Fibroblast of skin of right biceps (primary cell): ENCODE results near the gene SENP8.
"Not testable (repeated sequence)": the region's sequence is repeated elsewhere in the genome, so short reads cannot be mapped to it uniquely, and the experiment has no call there.

Experiments used
- DNase-seq: peaks from one replicate; pipeline ENCODE4 v3.0.0-alpha.2; 2013

SENP8 gene

GRCh38 chr15:72118017-72118978 lies at the start of gene SENP8, which contains the start of gene MYO9A:
TSS of gene SENP8 (plus strand) at chr15:72118403. CDS start at chr15:72139624, 21,221 bp downstream.
TSS of gene MYO9A (minus strand) at chr15:72118150. CDS start at chr15:72046563, 71,587 bp downstream.
- DNase-seq = peak; percentile 98

DNA sequence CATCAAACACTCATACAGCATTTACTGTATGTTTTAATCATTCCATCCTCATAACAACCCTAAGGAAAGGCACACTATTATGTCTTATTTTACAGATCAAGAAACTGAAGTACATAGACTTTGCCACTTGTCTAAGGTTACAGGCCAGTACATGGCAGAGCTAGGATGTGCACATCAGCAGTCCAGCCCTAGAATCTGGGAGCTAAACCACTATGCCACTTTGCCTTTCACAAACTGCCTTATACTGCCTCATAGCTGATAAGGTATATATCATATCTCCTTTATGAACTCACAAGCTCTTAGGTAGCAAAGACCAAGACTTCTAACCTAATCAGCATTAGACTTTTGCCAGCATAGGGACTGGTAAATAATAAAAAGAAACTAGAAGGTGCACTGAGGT lies 49.3 kb upstream of the SENP8 start:
- no peak for DNase-seq

DNA sequence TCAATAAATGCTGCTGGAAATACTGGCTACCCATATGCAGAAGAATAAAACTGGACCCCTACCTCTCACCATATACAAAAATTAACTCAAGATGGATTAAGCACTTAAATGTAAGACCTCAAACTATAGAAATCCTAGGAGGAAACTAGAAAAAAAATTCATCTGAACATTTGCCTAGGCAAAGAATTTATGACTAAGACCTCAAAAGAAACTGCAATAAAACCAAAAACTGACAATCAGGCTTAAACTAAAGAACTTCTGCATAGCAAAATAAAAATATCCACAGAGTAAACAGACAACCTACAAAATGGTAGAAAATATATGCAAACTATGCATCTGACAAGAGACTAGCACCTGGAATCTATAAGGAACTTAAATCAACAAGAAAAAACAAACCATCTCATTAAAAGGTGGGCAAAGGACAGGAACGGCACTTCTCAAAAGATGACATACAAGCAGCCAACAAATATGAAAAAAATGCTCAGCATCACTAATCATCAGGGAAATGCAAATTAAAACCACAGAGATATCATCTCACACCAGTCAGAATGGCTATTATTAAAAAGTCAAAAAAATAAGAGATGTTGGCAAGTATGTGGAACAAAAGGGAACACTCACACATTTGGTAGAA lies 47.3 kb upstream of the SENP8 start:
- peak; percentile 11 for DNase-seq

DNA sequence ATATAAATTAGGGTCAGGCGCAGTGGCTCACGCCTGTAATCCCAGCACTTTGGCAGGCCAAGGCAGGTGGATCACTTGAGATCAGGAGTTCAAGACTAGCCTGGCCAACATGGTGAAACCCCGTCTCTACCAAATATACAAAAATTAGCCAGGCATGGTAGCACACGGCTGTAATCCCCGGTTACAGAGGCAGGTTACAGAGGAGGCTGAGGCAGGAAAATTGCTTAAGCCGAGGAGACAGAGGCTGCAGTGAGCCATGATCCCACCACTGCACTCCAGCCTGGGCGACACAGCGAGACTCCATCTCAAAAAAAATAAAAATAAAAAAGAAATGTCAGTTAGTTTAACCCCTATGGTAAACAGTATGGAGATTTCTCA lies 46.8 kb upstream of the SENP8 start:
- not testable (repeated sequence) for DNase-seq

- no peak for DNase-seq
Observed at GRCh38 chr15:72074335-72075060, 43.7 kb upstream of the SENP8 start.

- no peak for DNase-seq
Observed at GRCh38 chr15:72077950-72078349, 40.3 kb upstream of the SENP8 start.

GRCh38 chr15:72078887-72079286 lies 39.3 kb upstream of the SENP8 start:
- no peak for DNase-seq

DNA sequence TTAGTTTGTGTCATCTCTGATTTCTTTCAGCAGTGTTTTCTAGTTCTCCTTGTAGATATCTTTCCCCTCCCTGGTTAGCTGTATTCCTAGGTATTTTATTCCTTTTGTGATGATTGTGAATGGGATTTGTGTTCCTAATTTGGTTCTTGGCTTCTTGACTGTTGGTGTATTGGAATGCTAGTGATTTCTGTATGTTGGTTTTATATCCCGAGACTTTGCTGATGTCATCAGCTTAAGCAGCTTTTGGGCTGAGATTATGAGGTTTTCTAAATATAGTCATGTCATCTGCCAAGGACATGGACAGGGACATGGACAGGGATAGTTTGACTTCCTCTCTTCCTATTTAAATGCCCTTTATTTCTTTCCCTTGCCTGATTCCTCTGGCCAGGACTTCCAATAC lies 36.0 kb upstream of the SENP8 start:
- peak; percentile 29 for DNase-seq

GRCh38 chr15:72086010-72086697 lies 32.0 kb upstream of the SENP8 start:
- no peak for DNase-seq

GRCh38 chr15:72086920-72087648 lies 31.1 kb upstream of the SENP8 start:
- no peak for DNase-seq

- no peak for DNase-seq
Observed at GRCh38 chr15:72092006-72092405, 26.2 kb upstream of the SENP8 start.

DNA sequence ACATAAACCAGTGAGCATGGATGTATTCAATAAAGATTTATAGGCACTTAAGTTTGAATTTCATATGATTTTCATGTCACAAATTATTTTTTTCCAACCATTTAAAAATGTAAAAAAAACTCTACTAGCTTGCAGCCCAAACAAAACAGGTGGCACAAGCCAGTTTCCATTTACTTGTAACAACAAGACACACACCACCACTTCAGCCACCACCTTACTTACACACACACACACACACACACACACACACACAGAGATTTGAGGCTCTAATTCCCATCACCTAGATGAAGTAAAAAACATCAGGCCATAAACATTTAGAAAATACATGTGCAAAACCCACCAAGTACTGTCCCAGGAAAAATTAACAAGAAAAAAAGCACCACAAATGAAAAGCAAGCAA lies 25.5 kb upstream of the SENP8 start:
- no peak for DNase-seq

DNA sequence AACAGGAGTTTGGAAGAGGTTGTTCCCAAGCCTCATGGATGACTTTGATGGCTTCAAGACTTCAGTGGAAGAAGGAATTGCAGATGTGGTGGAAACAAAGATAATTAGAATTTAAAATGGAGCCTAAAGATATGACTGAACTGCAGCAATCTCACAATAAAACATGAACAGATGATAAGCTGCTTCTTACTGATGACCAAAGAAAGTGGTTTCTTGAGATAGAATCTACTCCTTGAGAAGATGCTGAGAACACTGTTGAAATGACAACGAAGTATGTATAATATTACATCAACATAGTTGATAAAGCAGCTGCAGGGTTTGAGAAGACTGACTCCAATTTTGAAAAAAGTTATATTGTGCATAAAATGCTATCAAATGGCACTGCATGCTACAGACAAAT lies 21.4 kb upstream of the SENP8 start:
- DNase-seq = no peak

DNA sequence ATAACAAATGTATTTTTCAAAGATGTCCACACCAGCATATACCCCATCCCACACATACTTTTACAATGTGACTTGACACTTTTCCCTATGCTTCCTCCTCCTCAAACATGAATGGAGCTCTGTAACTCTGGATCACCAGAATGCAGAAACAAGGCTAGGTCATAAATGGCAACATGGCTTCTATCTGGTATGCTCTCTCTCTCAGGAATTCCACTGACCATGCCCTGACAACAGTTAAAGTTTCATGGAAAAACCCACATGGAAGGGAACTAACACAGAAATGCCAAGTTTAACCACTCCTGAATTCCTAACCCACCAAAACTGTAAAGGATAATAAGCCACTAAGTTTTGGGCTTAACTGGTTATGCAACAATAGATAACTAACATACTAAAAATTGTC lies 20.2 kb upstream of the SENP8 start:
- no peak for DNase-seq

DNA sequence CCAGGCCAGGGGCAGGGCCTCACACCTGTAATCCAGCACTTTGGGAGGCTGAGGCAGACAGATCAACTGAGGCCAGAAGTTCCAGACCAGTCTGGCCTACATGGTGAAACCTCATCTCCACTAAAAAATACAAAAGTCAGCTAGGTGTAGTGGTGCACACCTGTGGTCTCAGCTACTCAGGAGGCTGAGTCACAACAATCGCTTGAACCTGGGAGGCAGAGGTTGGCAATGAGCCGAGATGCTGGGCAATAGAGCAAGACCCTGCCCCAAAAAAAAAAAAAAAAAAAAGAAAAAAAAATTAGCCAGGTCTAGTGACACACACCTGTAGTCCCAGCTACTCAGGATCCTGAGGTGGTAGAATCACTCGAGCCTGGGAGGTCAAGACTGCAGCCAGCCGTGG lies 19.0 kb upstream of the SENP8 start:
- DNase-seq = no peak

- DNase-seq = not testable (repeated sequence)
Observed at GRCh38 chr15:72100551-72100950, 17.7 kb upstream of the SENP8 start.

DNA sequence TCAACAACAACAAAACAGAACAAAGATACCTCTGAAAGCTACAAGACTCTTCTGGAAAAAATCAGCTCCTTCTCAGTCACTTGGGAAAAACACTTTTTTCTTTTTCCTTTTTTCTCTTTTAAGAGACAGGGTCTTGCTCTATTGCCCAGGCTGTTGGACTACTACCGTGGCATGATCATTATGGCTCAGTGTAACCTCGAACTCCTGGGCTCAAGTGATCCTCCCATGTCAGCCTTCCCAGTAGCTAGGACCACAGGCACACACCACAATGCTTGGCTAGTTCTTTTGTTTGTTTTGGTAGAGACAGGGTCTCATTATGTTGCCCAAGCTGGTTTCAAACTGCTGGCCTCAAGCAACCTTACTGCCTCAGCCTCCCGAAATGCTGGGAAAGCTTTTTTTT lies 13.1 kb upstream of the SENP8 start:
- no peak for DNase-seq

DNA sequence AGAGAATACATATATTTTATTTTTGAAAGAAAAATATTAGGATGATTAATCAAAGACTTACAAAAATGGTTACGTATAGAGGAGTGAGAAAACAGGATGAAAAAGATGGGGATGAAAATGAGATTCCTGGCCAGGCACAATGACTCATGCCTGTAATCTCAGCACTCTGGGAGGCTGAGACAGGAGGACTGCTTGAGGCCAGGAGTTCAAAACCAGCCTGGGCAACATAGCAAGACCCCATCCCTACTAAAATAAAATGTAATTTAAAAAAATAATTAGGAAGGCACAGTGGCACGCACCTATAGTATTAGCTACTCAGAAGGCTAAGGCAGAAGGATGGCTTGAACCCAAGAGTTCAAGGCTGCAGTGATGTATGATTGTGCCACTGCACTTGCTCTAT lies 12.1 kb upstream of the SENP8 start:
- DNase-seq = no peak

GRCh38 chr15:72110355-72110754 lies 7.8 kb upstream of the SENP8 start:
- peak; percentile 11 for DNase-seq

GRCh38 chr15:72112116-72112515 lies 6.1 kb upstream of the SENP8 start:
- no peak for DNase-seq

- no peak for DNase-seq
Observed at GRCh38 chr15:72112805-72113204, 5.4 kb upstream of the SENP8 start.
